Lower leg skin (tissue), 4 donors: ENCODE results near the gene POLD1. TPM values are rescaled to one million over a fixed set of nuclear protein-coding genes. Genes with fewer than 3 reads are reported as not detected.

Experiments
- DNase-seq, 2 donors: peaks; one replicate each; pipeline ENCODE4 v3.0.0-alpha.2; 2019; ENCODE audit warnings: low spot score in 2 of 2
- H3K4me3 ChIP-seq: fragments of 200-600 bp; sonication (generic); 2 replicates; pipeline ENCODE4 v1.5.1; 2017; ENCODE audit warnings: mild to moderate bottlenecking, low read depth; ENCODE audit not compliant: poor library complexity, severe bottlenecking
- POLR2A ChIP-seq, 2 donors: fragments of 450-650 bp; IDR thresholded peaks; one replicate each; pipeline ENCODE4 v1.6.1; 2016 to 2017; ENCODE audit warnings: antibody characterized with exemption in 2 of 2, mild to moderate bottlenecking in 1 of 2, moderate library complexity in 1 of 2
- WGBS, 2 donors: methylation state at CpG; one replicate each; pipeline ENCODE4 v1.1.5; 2018; 5-methylcytosine and 5-hydroxymethylcytosine counted together
- intact Hi-C: fragments of 100-400 bp; cut with DNase I; formaldehyde crosslinking; loops from one replicate; pipeline ENCODE4 v1.15.0; 2023; ENCODE audit warnings: low total_unique reads
- total RNA-seq, 4 donors: library from RNA; depleted of rRNA; stranded (reverse); fragments of >200 nt; gene quantifications; one replicate each; pipeline ENCODE4 v1.1.0, GENCODE V29; 2016
- TF ChIP-seq, protein P1 (sequence below), 3 donors: fragments of 450-650 bp; IDR thresholded peaks; one replicate each; pipeline ENCODE4 v1.5.1; 2016; ENCODE audit warnings: antibody characterized with exemption in 3 of 3, mild to moderate bottlenecking in 3 of 3, moderate library complexity in 2 of 3

Gene POLD1
- total RNA-seq, 4 donors from 2014 or later, result 16.8 to 26.6 (median 20.0) TPM

DNA sequence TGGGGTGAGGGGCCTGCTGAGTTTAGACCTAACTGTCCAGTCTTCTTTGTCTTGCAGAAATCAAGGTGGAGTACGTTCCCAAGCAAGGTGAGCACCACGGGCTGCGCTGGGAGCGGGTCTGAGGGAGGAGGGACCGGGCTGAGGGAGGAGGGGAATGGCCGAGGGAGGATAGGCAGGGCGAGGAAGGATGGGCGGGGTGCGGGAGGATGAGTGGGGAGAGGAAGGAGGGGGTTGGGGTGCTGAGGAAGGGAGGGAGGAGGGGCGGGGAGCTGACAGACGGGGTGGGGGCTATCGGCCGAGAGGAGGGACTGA, 67.0 kb downstream of the POLD1 start:
- WGBS, 2 donors, result 33 to 36% methylated on average over 13 of the region's 13 CpGs
- DNase-seq, result no peak
- no peak overlapping the region for H3K4me3 ChIP-seq
- intact Hi-C loops, result no loop called here
- TF ChIP-seq POLR2A (IDR thresholded peaks at IDR 0.05), result no peak
- TF ChIP-seq, protein P1, sequence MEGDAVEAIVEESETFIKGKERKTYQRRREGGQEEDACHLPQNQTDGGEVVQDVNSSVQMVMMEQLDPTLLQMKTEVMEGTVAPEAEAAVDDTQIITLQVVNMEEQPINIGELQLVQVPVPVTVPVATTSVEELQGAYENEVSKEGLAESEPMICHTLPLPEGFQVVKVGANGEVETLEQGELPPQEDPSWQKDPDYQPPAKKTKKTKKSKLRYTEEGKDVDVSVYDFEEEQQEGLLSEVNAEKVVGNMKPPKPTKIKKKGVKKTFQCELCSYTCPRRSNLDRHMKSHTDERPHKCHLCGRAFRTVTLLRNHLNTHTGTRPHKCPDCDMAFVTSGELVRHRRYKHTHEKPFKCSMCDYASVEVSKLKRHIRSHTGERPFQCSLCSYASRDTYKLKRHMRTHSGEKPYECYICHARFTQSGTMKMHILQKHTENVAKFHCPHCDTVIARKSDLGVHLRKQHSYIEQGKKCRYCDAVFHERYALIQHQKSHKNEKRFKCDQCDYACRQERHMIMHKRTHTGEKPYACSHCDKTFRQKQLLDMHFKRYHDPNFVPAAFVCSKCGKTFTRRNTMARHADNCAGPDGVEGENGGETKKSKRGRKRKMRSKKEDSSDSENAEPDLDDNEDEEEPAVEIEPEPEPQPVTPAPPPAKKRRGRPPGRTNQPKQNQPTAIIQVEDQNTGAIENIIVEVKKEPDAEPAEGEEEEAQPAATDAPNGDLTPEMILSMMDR (IDR thresholded peaks at IDR 0.05), result no peak

GRCh38 chr19:50453243-50453642, 69.1 kb downstream of the POLD1 start:
- DNase-seq, result no peak
- TF ChIP-seq POLR2A (IDR thresholded peaks at IDR 0.05), result no peak
- TF ChIP-seq, protein P1 (IDR thresholded peaks at IDR 0.05), result no peak
- intact Hi-C loops, result no loop called here
- 95 to 100% methylated on average over 3 of the region's 3 CpGs for WGBS, 2 donors
- no peak overlapping the region for H3K4me3 ChIP-seq

- WGBS, 2 donors, result 78 to 84% methylated on average over 2 of the region's 2 CpGs
- H3K4me3 ChIP-seq, result no peak overlapping the region
- TF ChIP-seq POLR2A (IDR thresholded peaks at IDR 0.05), result no peak
- TF ChIP-seq, protein P1 (IDR thresholded peaks at IDR 0.05), result no peak
- intact Hi-C loops, result no loop called here
- DNase-seq, result no peak
These were observed 71.8 kb downstream of the POLD1 start for GRCh38 chr19:50455992-50456391.

- H3K4me3 ChIP-seq, result no peak overlapping the region
- whole genome bisulfite sequencing, 2 donors, result 80 to 91% methylated on average over 5 of the region's 5 CpGs
- intact Hi-C loops, result no loop called here
- no peak for DNase-seq
- no peak for TF ChIP-seq POLR2A (IDR thresholded peaks at IDR 0.05)
- TF ChIP-seq, protein P1 (IDR thresholded peaks at IDR 0.05), result no peak
These were observed 73.2 kb downstream of the POLD1 start for GRCh38 chr19:50457300-50457699.

GRCh38 chr19:50458396-50459066, 74.4 kb downstream of the POLD1 start:
- DNase-seq, result no peak
- intact Hi-C loops, result no loop called here
- WGBS, 2 donors, result 38 to 41% methylated on average over 40 to 49 of the region's 50 CpGs
- TF ChIP-seq POLR2A (IDR thresholded peaks at IDR 0.05), result no peak
- TF ChIP-seq, protein P1 (IDR thresholded peaks at IDR 0.05), result no peak
- no peak overlapping the region for H3K4me3 ChIP-seq

GRCh38 chr19:50459067-50459456, 74.9 kb downstream of the POLD1 start:
- intact Hi-C loops, result no loop called here
- H3K4me3 ChIP-seq, result no peak overlapping the region
- DNase-seq, result no peak
- 57 to 73% methylated on average over 13 to 27 of the region's 32 CpGs for WGBS, 2 donors
- no peak for TF ChIP-seq POLR2A (IDR thresholded peaks at IDR 0.05)
- TF ChIP-seq, protein P1 (IDR thresholded peaks at IDR 0.05), result no peak
